Astrocyte of the cerebellum (primary cell): ENCODE data around the gene PKD1L1.

Experiments used
- DNase-seq: peaks from one replicate; pipeline ENCODE4 v3.0.0-alpha.2; 2011; ENCODE audit warnings: low read depth
- H3K4me3 ChIP-seq: 2 replicates; pipeline ENCODE4 v1.5.1; 2011; ENCODE audit warnings: mild to moderate bottlenecking, low read depth, low read length, moderate library complexity
- in situ Hi-C: cut with HindIII; loops from 2 replicates; pipeline ENCODE4 v1.10.0; 2017; ENCODE audit warnings: low sequenced_read_pairs
- TF ChIP-seq, protein P1 (sequence below): IDR thresholded peaks from 2 replicates; pipeline ENCODE4 v1.5.1; 2012; ENCODE audit warnings: low read length, low read depth, moderate library complexity, mild to moderate bottlenecking; ENCODE audit errors: missing control alignments

The PKD1L1 gene

GRCh38 chr7:47866120-47866519 is 82.1 kb downstream of the PKD1L1 start:
- in situ Hi-C loops, result no loop called here
- TF ChIP-seq, protein P1, sequence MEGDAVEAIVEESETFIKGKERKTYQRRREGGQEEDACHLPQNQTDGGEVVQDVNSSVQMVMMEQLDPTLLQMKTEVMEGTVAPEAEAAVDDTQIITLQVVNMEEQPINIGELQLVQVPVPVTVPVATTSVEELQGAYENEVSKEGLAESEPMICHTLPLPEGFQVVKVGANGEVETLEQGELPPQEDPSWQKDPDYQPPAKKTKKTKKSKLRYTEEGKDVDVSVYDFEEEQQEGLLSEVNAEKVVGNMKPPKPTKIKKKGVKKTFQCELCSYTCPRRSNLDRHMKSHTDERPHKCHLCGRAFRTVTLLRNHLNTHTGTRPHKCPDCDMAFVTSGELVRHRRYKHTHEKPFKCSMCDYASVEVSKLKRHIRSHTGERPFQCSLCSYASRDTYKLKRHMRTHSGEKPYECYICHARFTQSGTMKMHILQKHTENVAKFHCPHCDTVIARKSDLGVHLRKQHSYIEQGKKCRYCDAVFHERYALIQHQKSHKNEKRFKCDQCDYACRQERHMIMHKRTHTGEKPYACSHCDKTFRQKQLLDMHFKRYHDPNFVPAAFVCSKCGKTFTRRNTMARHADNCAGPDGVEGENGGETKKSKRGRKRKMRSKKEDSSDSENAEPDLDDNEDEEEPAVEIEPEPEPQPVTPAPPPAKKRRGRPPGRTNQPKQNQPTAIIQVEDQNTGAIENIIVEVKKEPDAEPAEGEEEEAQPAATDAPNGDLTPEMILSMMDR, result no peak
- H3K4me3 ChIP-seq, result no peak overlapping the region
- DNase-seq, result no peak

- DNase-seq, result no peak
- H3K4me3 ChIP-seq, result no peak overlapping the region
- TF ChIP-seq, protein P1, result no peak
- in situ Hi-C loops, result no loop called here
Observed at GRCh38 chr7:47852330-47853245, 95.7 kb downstream of the PKD1L1 start.

DNA sequence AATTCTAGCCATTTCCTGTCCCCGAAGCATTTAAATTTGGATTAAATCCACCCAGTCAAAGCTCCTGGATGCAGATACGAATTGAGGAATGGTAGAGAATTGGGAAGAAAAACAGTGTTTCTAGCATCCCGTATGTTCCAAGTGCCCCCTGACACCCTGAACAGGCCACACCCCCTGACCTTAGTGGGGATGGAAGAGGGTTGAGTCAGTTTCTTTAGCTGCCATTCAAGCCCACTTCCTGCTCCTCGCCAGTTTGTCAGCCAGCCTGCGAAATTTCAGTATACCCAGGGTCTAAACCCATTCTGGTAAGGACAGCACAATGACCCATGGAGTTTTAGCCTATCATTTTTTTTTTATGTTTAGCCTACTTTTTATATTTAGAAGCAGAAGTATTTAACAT is 101.1 kb downstream of the PKD1L1 start:
- TF ChIP-seq, protein P1, result no peak
- no peak overlapping the region for H3K4me3 ChIP-seq
- no peak for DNase-seq
- in situ Hi-C loops, result no loop called here

GRCh38 chr7:47846138-47846836 is 102.0 kb downstream of the PKD1L1 start:
- DNase-seq, result no peak
- no peak overlapping the region for H3K4me3 ChIP-seq
- TF ChIP-seq, protein P1, result no peak
- in situ Hi-C loops, result no loop called here

DNA sequence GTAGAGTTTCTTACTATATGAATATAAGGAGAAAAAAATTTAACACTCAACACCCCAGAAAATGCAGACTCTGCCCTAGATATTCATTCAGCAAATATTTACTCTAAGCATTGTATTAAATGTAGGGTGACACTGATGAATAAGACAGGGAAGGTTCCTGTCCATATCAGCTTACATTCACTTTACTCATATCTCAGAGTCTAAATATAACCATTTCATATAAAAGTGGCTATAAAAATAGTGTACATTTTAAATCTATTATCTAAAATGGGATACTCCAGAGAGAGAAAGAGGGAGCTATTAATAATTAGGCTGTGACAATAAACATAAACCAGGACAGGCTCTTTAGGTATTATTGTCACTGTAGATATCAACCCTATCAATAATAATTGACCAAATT is 104.0 kb downstream of the PKD1L1 start:
- in situ Hi-C loops, result no loop called here
- TF ChIP-seq, protein P1, result no peak
- no peak overlapping the region for H3K4me3 ChIP-seq
- no peak for DNase-seq

DNA sequence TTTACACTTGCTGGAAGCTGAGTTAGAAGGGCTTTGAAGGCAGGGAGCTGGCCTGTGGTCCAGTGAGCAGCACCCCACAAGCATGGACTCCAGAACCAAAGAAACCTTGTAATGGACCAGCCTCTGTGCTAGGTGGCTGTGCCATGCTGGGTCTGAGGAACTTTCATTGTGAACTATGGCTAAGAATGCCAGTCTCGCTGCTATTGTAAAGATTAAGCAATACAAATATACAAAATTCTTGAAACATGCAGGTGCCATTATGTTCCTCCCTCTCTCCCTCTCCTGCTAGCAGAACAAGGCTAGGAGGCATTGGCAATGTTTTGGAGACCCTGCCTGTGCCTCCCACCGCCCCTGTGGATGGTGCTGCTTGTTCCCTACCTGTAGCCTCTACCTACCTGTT is 105.0 kb downstream of the PKD1L1 start:
- DNase-seq, result no peak
- TF ChIP-seq, protein P1, result no peak
- H3K4me3 ChIP-seq, result no peak overlapping the region
- in situ Hi-C loops, result no loop called here
